GM19351 (cell line): ENCODE results near the gene SLC6A7.

Experiments used
- ATAC-seq: cut with Tn5 transposase; IDR thresholded peaks from one replicate; pipeline ENCODE4 v1.9.1; 2021; ENCODE audit warnings: mild to moderate bottlenecking, moderate library complexity; ENCODE audit not compliant: unreplicated experiment

The SLC6A7 gene

DNA sequence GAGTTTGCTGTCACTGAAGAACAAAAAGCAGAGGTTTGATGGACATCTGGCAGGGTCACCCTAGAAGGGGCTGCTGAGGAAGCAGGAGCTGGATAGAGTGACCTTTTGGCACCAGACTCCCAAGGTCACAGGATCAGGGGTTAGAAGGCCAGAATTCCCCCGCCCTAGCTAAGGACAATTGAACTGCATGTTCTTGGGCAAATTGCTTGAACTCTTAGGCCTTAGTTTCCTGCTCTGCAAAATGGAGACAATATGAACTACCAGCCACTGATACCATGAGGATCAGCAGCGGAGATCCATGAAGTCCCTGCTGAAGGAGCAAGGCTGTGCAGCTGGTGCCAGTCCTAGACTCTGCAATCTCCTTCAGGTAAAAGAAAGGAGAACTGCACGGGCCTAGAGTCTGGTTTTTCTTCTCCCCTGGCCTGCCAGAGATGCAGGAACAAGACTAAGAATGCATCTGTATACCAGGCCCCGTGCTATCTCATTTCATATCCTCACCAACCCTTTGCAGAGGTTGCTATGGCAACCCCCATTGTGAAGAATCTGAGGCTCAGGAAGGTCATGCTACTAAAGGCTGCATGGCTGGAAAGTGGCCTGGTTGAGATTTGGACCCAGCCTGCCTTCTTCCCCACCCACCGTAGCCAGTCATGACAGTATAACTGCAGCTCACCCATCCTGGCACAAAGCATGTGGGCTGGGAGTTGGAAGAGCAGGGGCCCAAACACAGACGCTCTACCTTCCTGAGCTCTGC lies 66.0 kb downstream of the SLC6A7 start:
- ATAC-seq: no peak

DNA sequence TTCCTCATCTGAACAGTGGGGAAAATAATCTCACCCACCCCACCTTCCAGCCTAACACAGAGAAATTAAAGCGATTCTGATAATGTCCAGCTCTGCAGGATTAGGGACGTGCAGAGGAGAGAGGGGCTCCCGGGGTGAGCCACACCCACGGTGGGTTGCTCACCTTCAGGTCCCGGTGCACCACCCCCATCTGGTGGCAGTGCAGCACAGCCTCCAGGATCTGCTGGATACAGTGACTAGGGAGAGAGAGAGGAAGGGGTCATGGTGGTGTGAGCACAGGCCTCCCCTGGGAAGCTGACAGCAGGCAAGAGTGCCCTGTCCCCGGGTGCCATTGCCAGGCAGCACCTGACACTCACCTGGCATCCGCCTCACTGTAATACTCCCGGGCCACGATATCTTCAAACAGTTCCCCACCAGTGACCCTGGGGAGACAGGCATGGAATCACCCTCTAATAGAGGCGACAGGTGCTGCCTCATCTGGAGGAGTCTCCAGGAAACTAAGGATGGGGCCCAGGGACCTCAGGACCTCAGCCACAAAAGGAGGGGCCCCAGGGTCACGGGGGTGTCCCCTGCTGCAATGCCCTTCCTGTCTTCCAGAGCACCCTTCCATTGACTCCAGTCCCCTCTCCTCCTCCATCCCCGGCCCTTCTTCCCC lies 66.7 kb downstream of the SLC6A7 start:
- ATAC-seq: no peak

DNA sequence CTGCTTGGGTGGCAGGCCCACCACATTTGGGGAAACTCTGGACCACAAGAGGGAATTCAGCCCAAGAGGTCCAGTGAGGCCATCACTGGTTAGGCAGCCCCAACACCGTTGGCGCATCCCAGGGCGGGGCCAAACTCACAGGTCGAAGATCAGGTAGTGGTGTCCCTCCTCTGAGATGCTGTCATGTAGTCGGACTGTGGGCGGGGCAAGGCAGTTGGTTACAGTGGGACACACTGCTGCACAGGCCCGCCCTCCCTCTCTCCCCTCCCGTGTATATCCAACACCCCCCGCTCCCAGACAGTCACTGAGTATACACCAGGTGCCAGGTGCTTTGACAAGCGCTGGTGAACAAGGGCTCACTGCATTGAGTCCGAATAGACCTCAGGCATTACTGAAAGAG lies 67.6 kb downstream of the SLC6A7 start:
- no peak for ATAC-seq

DNA sequence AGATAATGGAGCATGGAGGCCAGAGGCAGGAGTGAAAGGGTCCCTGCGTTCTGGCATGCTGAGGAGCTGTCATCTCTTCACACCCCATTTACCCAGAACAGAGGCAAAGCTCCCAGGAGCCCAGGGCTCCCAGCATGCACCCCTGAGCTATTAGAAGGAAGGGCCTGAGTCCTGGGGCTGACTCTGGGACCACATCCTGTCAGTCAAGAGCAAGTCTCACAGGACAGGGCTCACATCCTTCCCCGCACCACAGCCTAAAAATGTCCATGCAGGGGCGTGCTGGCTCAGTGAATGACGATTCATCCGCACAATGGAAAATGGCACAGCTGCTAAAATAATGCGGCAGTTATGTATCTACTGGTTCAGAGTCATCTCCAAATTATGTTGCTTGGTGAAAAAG lies 68.3 kb downstream of the SLC6A7 start:
- ATAC-seq: no peak
